Measurements from ENCODE around the gene KCNF1.

The KCNF1 gene

DNA sequence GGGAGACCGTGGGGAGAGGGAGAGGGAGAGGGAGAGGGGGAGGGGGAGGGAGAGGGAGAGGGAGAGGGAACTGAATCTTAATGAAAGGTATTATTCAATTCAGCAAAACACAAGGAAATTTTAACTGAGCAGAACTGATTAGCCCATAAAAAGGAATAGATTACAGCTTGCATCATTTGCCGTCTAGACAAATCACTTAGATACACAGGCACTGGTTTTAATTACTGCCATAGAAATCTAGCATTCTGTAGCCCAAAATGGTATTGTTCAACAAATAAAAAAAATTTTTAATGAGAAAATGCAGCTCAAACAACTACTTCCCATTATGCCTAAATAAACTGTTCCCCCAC, 7.9 kb upstream of the KCNF1 start:
- DNase-seq (ENCODE audit: low read depth): no peak

GRCh38 chr2:10904455-10904854, 7.3 kb upstream of the KCNF1 start:
- DNase-seq (ENCODE audit: low read depth): no peak

- DNase-seq (ENCODE audit: low read depth): no peak
These were observed 6.5 kb upstream of the KCNF1 start for GRCh38 chr2:10905006-10905861.

DNA sequence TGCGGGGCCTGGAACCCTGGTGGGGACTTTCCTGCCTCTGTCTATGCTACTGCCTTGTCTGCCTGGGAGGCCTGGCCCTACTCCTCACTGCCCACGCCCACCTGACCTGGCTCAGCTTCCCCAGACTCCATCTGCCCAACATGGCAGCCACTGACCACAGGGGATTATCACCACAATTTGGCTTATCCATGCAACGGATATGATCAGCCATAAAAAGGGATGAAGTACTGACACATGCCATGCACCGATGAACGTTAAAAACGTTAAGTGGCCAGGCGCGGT, 5.9 kb upstream of the KCNF1 start:
- DNase-seq (ENCODE audit: low read depth): no peak

- DNase-seq (ENCODE audit: low read depth): no peak
These were observed 4.7 kb upstream of the KCNF1 start for GRCh38 chr2:10906926-10907625.

- DNase-seq (ENCODE audit: low read depth): no peak
These were observed 3.5 kb upstream of the KCNF1 start for GRCh38 chr2:10908195-10908594.

GRCh38 chr2:10909050-10909995, 2.4 kb upstream of the KCNF1 start:
- no peak for DNase-seq (ENCODE audit: low read depth)

- DNase-seq (ENCODE audit: low read depth): no peak
These were observed 1.8 kb upstream of the KCNF1 start for GRCh38 chr2:10909996-10910341.

- no peak for DNase-seq (ENCODE audit: low read depth)
These were observed 1.1 kb upstream of the KCNF1 start for GRCh38 chr2:10910625-10911024.

DNA sequence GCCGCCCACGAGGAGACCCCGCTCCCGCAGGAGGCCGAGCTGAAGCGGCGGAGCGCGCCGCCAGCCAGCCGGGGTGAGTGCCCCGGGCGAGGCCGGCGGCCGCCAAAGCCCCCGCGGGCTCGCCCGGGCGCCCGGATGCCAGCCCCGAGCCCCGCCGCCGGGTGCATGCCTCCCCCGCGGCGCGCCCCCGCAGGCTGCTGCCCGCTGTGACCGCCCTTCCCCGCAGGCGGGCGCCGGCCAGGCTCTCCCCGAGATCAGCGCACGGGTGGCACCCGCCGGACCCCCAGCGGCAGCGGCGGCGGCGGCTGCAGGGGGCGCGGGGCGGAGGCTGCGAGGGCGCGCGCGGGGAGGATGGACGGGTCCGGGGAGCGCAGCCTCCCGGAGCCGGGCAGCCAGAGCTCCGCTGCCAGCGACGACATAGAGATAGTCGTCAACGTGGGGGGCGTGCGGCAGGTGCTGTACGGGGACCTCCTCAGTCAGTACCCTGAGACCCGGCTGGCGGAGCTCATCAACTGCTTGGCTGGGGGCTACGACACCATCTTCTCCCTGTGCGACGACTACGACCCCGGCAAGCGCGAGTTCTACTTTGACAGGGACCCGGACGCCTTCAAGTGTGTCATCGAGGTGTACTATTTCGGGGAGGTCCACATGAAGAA, 470 bp downstream of the KCNF1 start:
- no peak for DNase-seq (ENCODE audit: low read depth)

- no peak for DNase-seq (ENCODE audit: low read depth)
These were observed 1.2 kb downstream of the KCNF1 start for GRCh38 chr2:10912796-10913455.

- DNase-seq (ENCODE audit: low read depth): no peak
These were observed 2.0 kb downstream of the KCNF1 start for GRCh38 chr2:10913501-10914271.

- no peak for DNase-seq (ENCODE audit: low read depth)
These were observed 2.5 kb downstream of the KCNF1 start for GRCh38 chr2:10914272-10914693.

- no peak for DNase-seq (ENCODE audit: low read depth)
These were observed 3.5 kb downstream of the KCNF1 start for GRCh38 chr2:10915236-10915635.

- DNase-seq (ENCODE audit: low read depth): no peak
These were observed 4.1 kb downstream of the KCNF1 start for GRCh38 chr2:10915731-10916276.

- no peak for DNase-seq (ENCODE audit: low read depth)
These were observed 5.2 kb downstream of the KCNF1 start for GRCh38 chr2:10916953-10917352.

DNA sequence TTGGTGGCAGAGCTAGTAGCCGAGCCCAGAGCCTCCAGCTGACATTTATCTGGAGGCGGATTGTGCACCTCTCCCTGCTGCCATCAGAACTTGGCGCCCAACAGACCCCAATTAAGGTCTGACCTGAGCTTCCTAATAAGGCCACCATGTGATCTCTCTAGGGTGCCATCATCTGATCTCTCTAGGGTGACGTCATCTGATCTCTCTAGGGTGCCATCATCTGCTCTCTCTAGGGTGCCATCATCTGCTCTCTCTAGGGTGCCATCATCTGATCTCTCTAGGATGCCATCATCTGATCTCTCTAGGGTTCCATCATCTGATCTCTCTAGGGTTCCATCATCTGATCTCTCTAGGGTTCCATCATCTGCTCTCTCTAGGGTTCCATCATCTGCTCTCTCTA, 6.2 kb downstream of the KCNF1 start:
- no peak for DNase-seq (ENCODE audit: low read depth)

DNA sequence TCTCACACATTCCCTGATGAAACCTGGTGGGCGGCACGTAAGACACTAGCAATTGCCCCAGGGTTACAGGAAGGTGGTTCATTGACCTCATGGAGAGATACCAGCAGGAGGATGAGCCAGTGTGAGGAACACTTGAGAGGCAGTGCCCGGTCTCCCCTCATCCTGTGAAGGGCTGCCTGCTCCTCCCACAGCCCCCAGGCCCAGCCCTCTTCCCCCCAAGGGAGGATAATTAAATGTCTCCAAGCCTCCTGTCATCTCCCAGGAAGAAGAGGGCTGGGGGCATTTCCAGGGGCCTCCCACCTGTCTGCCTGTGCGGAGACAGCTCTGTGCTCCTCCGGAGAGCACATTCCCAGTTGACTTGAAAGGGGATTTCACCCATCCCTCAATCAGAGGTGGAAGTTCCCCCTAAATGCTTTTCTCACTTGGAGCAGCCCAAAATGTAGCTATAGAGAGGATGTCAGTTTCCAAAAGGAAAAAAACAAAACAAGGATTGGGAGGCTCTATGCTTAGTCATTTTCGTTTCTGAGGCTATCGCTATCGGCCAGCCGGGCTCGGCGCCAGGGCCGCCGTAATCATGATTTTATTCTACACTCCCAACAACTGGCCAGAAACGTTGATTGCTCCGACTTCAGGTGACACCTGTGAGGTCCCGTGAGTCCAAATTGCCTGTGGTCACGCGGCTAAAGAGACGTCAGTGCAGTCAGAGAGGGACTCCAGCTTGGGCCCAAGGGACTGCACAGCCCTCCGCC, 7.1 kb downstream of the KCNF1 start:
- DNase-seq (ENCODE audit: low read depth): no peak

- no peak for DNase-seq (ENCODE audit: low read depth)
These were observed 7.7 kb downstream of the KCNF1 start for GRCh38 chr2:10919410-10919770.

Data from stimulated activated CD8-positive, alpha-beta memory T cell treated with anti-CD3 and anti-CD28 coated beads, Interleukin-15, amount 100 ng/mL, for 1 hour (primary cell).